Dermis blood vessel endothelial cell (primary cell): ENCODE measurements around the gene RPL9. TPM values are rescaled to one million over a fixed set of nuclear protein-coding genes. Genes with fewer than 3 reads are reported as not detected.
"Not testable (repeated sequence)": the region's sequence is repeated elsewhere in the genome, so short reads cannot be mapped to it uniquely, and the experiment has no call there.

Experiments used
- DNase-seq: peaks from one replicate; pipeline ENCODE4 v3.0.0; 2010
- total RNA-seq: library from RNA; depleted of rRNA; stranded (reverse); fragments of >200 nt; gene quantifications from 2 replicates; pipeline ENCODE4 v1.2.3, GENCODE V29; 2014

RPL9 gene
- total RNA-seq, 1 donor from 2014 or later: 3,299 TPM

- DNase-seq: no peak
These were observed 36.5 kb downstream of the RPL9 start for GRCh38 chr4:39422247-39422646.

DNA sequence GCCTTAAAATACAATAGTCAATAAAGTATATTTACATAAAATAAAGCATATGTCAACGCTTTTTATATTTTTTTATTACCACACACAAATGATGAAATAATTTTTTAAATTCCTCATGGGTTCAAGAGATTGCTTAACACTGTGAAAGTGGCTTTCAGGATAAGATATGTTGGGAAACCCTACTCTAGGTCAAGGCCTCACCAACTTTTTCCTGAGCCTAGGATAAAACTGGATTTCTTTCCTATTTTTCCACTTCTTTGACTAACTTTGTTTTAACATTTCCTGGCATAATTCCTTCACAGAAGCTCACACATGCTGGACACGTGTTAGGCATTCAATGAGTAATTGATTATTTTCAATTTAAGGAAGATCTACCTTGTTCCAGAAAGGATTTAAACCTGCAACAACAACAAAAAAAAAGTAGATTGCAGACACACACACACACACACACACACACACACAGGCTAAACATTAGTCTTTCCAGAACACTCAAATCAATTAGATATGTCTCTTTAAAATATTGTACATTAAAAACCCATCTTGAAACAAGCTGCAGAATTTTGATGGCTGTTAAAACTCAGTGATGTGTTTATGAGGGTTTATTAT lies 42.9 kb downstream of the RPL9 start:
- no peak for DNase-seq

DNA sequence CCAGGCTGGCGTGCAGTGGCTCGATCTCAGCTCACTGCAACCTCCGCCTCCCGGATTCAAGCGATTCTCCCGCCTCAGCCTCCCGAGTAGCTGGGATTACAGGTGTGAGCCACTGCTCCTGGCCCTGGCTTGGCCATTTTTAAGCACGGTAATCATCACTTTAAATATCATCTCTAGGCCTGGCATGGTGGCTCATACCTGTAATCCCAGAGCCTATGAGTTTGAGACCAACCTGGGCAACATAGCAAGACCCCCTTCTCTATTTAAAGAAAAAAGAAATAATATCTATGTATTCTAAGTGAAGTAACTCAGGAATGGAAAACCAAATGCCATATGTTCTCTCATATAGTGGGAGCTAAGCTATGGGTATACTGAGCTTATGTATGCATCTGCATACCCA lies 47.2 kb downstream of the RPL9 start:
- DNase-seq: not testable (repeated sequence)

DNA sequence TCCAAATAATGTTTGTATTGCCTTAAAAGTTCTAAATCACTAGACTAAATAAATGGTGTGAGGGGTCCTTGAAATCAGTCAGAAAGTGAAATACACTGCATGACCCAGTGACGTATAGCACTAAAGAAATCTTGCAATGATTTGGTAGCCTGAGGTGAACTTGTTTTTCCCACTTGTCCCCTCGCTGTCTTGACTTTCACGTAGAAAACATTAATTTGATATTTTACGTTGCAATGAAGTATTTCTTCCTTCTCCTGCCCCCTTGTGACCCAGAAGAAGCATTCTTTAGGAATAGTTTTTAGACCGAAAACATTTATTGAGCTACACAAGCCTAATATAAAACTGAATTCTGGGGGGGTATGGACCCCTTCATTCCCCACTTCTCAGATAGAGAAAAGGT lies 48.3 kb downstream of the RPL9 start:
- DNase-seq: peak; percentile 25

DNA sequence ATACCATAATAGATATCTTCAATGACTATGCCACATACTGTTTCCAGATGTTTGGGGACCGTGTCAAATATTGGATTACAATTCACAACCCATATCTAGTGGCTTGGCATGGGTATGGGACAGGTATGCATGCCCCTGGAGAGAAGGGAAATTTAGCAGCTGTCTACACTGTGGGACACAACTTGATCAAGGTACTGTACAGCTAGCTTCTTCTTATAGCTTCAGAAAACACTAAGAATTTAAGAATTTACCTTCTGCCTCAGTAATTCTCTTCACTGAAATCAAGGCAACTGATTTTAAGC lies 51.2 kb downstream of the RPL9 start:
- no peak for DNase-seq

DNA sequence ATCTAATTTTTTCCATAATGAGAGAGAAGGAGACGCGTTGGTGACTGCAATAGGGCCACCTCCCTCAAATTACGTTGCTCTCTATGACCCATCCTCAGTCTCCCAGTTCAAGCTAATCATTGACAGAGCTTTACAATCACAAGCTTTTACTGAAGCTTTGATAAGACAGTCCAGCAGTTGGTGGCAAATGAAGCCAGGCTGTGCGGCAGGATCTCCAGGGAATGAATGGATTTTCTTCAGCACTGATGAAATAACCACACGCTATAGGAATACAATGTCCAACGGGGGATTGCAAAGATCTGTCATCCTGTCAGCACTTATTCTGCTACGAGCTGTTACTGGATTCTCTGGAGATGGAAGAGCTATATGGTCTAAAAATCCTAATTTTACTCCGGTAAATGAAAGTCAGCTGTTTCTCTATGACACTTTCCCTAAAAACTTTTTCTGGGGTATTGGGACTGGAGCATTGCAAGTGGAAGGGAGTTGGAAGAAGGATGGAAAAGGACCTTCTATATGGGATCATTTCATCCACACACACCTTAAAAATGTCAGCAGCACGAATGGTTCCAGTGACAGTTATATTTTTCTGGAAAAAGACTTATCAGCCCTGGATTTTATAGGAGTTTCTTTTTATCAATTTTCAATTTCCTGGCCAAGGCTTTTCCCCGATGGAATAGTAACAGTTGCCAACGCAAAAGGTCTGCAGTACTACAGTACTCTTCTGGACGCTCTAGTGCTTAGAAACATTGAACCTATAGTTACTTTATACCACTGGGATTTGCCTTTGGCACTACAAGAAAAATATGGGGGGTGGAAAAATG lies 51.7 kb downstream of the RPL9 start, which contains the start of gene KLB:
KLB (plus strand) TSS at position 168 of the 821 bp plus-strand sequence; CDS start at position 188, 20 bp downstream.
- DNase-seq: no peak

Other genes starting within 250 kb of the RPL9 start
- gene RFC1, start 92.6 kb downstream of the RPL9 start, total RNA-seq: 46.3 and 71.7 TPM in 2 replicates
- under 0.01 TPM in 1 of 2 replicates, not detected in the other for gene KLB, start 52.0 kb downstream of the RPL9 start, total RNA-seq
- 6.2 and 8.5 TPM in 2 replicates for gene LIAS, start 134 bp upstream of the RPL9 start, total RNA-seq
- gene UGDH, start 68.5 kb upstream of the RPL9 start, total RNA-seq: 65.5 and 67.8 TPM in 2 replicates
- gene SMIM14, start 179.9 kb upstream of the RPL9 start, total RNA-seq: 20.9 and 21.7 TPM in 2 replicates
- gene UBE2K, start 239.2 kb upstream of the RPL9 start, total RNA-seq: 16.0 and 31.6 TPM in 2 replicates